Activated CD8-positive, alpha-beta memory T cell treated with anti-CD3 and anti-CD28 coated beads, Interleukin-2, amount 50 U/mL, for 24 hours (primary cell): ENCODE data around the gene ELK3.

ENCODE experiments used
- DNase-seq: peaks from one replicate; pipeline ENCODE4 v3.0.0-alpha.2; 2020; ENCODE audit errors: extremely low read depth

Gene ELK3

GRCh38 chr12:96193725-96194575 is at the start of gene ELK3:
Gene ELK3 (plus strand): TSS chr12:96194375.
- DNase-seq = no peak

- DNase-seq = no peak
These were observed 47.4 kb upstream of the ELK3 start for GRCh38 chr12:96146747-96147146.

GRCh38 chr12:96150442-96150841 is 43.7 kb upstream of the ELK3 start:
- no peak for DNase-seq

GRCh38 chr12:96152164-96152563 is 42.0 kb upstream of the ELK3 start:
- no peak for DNase-seq

DNA sequence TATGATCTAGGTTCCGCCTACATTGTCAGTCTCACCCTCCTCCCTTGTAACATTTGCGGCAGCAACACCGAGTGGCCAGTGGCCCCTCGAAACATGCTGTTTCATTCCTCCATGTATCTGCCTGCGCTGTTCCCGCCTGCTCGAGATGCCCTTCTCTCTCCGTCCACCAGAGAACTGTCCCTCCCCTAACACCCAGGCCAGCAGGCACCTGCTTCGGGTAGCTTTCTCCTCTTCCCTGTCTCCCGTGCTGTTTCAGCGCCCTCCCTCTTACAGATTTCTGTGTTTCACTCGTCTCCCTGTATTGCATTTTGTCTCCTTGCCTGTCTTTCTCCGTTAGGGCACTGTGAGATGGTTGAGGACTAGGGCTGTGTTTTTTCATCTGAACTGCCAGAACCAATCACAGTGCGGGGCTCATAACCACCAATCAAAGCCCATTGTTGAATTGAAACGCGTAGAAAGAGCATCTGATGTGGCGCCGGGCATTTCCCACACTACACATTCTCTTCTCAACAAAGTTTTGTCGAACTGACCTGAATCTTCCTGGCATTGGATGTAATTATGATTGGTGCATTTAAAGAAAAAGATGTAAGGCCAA is 40.9 kb upstream of the ELK3 start:
- no peak for DNase-seq

DNA sequence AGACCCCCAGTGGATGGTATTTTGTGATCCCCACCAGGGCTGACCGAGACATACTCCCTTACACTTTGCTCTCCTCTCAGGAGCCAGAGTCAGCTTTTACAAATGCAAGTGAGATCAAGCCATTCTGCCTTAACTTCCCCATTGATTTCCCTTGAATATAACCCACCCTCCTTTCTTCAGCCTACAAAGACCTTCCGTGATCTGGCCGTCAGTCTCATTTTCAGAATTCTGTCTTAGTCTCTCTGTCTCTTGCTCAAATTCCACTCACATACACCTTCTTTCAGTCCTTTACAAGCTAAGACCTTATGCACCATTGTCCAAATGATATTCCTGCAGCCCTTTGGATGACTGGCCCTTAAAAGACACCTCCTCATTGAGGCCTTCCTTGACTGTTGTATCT is 39.0 kb upstream of the ELK3 start:
- DNase-seq = no peak

DNA sequence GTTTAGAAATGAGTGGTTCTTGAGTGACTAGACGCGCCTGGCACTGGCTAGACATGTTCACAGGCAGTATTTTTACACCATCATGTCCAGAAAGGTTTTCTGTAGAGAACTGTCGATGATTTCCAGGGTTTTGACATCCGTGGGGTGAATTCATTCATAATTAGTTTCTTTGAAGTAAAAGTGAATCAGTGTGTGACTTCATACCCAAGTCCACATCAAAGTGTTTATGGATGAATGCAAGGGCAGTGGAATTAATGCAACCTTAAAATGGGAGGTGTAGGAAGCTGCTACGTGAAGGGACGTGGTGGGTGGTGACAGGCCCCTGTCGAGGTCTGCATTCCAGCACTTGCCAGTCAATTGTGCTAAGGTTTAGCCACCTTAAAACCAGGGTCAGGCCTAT is 38.4 kb upstream of the ELK3 start:
- no peak for DNase-seq

DNA sequence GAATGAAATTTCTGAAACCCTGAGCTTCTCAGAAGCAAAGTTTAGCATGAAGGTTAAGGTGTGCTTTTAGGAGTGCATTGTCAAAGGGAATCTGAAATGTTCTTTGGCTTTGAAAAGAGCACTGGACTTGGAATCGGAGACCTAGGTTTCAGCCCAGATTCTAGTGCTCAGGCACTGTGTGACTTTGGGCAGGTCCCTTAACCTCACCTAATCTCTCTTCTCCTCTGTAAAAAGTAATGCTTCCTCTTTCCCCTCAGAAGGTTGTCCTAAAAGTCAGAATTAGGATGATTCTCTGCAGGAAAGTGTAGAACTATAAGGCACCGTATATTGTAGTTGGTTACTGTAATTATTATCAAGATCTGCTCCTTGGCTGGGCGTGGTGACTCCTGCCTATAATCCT is 38.0 kb upstream of the ELK3 start:
- no peak for DNase-seq

DNA sequence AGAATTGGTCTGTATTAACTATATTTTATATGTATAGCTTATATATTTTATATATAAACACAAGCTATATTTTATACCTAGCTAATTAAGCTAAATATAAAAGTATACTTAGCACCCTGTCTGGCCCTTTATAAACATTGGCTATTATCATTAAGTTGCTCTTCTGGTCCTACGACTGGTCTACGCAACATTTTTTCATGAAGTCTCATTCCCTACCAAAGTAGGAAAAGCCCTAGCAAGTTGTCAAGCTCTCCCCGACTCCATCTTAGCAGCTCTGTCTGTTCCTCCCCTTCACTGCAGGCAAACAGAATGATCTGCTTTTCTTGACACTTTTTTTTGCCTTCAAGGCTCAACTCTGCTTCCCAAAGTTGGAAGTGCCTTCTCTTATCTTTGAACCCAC is 36.7 kb upstream of the ELK3 start:
- no peak for DNase-seq

- DNase-seq = no peak
These were observed 29.0 kb upstream of the ELK3 start for GRCh38 chr12:96164951-96165811.

DNA sequence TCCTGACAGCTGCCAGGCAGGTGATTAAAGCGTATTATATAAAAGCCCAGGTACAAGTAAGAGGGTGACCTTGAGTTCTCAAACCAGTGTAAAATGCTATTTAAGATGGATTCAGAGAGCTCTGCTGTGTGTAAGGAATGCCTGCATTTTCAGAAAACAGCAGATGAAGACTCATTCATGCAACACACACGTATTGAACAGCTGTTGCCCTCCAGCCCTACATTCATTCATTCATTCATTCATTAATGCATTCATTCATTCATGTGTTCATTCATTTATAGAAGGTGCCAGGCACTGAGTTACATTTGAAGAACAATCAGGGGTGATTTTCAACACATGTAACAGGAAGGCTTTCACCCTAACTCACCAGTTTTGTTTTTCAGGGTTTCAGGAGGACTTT is 27.4 kb upstream of the ELK3 start:
- no peak for DNase-seq

DNA sequence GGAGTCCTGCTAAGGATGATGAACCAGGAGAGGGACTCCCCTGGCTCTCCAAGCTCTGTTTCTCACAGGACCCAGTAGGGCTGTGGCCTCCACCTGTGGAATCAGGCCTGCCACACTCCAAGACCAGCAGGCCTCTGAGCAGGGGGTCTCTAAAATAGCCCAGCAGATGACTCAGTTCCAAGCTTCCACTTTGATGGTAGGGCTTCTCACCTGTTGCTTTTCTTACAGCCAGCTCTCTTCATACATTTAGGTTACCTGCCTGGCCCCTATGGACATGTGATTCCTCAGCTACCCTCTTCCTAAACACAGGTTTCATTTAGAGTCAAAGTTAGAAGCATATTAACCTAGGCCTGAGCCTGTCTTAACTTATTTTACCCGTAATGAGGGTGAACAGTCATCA is 26.7 kb upstream of the ELK3 start:
- no peak for DNase-seq

DNA sequence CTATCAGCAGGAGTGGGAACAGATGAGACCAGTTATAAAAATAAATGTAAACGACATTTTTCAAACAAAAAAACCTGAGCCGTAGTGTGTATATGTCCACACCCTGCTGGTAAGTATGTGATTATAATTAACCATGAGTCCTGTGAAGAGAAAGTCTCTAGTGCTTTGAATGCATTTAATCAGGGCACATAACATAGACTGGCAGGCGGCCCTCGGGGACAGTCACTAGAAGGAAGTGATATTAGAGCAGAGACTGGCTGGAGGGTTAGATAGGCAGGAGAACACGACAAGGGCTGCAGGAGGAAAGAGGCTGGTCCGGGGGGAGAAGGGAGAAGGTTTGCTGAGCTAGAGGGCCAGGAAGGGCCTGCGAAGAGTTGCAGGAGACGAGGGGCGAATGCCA is 23.8 kb upstream of the ELK3 start:
- no peak for DNase-seq

- DNase-seq = no peak
These were observed 23.4 kb upstream of the ELK3 start for GRCh38 chr12:96170762-96171161.

- DNase-seq = no peak
These were observed 22.3 kb upstream of the ELK3 start for GRCh38 chr12:96171905-96172304.

DNA sequence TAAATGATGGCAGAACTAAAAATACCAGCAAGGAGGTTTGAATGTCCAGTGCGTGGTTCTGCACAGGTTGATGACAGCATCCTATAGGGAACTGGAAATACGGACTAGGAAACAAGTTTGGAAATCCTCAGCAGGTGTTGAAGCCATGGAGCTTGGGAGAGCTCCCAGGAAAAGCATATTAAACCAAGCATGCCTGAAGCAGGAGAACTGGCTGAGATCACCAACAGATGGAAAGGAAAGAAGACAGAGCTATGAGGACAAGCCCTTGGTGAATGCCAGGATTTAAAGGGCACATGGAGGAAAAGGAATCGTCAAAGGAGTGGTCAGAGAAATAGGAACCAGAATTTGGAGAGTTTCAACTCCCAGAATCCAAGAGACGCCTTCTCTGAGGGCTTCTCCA is 21.2 kb upstream of the ELK3 start:
- no peak for DNase-seq

DNA sequence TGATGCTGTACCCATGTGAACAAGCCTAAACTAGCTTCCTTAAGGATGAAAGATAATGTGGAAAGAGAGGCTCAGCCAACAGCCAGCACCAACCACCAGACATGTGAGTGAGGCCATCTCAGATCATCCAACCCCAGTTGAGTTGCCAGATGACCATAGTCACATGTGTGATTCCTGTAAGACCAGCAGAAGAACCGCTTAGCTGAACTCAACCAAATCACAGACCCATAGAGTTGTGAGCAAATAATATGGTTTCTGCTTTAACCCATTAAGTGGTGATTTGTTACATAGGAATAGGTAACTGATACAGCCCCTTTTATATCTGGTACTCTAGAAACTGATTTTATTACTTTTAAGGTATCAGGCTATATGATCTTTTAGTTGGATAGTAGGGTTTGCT is 17.6 kb upstream of the ELK3 start:
- no peak for DNase-seq

- peak; percentile 56 for DNase-seq
These were observed 17.2 kb upstream of the ELK3 start for GRCh38 chr12:96177013-96177412.

- DNase-seq = no peak
These were observed 10.3 kb upstream of the ELK3 start for GRCh38 chr12:96183734-96184370.

GRCh38 chr12:96185914-96186313 is 8.3 kb upstream of the ELK3 start:
- DNase-seq = no peak

DNA sequence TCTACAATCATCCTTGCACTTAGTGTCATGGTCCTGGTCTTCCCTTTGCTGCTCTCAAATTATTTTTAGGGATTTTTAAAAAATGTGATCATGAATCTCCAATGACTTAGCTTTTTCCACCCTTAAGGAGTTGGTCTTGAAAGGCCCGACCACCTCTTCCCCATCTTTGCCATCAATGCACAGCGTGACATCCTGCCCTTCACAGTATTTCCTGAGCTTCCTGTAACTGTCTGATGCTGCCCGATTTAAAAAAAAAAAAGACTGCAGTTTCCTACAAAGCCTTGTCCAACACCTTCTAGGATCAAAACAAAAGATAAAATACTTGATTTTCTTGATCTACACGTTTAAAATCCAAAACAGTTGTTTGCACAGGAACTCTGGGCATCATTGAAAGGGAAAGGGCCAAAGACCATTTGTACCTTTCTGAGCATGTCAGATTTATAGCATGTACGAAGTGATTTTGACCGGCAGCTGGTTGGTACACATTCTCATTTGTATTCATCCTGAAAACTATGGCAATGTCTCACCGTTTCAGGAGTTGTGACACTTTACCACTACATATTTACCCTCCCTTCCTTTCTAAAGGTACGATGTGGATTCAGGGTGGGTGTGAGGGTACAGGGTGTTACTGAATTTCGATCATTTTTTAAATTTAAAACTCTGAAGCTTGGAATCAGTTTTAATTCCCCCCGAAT is 7.4 kb upstream of the ELK3 start:
- no peak for DNase-seq

DNA sequence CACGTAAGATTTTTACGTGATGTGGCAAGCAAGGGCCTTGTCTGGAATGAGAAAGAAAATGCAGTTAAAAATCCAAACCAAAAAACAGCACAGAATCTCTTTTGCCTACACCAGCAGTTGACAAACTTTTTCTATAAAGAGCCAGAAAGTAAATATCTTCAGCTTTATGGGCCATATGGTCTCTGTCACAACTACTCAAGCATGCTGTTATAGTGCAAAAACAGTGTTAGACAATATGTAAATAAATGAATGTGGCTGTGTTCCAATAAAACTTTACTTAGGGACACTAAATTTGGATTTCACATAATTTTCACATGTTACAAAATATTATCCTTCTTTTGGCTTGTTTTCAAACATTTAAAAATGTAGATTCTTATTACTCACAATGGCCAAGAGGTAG is 6.2 kb upstream of the ELK3 start:
- no peak for DNase-seq
